Smooth muscle cell (in vitro differentiated cells): ENCODE measurements around the gene OSBPL5. TPM values are rescaled to one million over a fixed set of nuclear protein-coding genes. Genes with fewer than 3 reads are reported as not detected.
"Not testable (repeated sequence)": the region's sequence is repeated elsewhere in the genome, so short reads cannot be mapped to it uniquely, and the experiment has no call there.

Experiments
- DNase-seq: peaks from one replicate; lab custom pipeline; 2025; ENCODE audit not compliant: unreplicated experiment; lab: John Stamatoyannopoulos, UW
- H2AFZ ChIP-seq: fragments of 200-600 bp; sonication (generic); 2 replicates; pipeline ENCODE4 v1.6.0; 2016; ENCODE audit warnings: antibody characterized with exemption, low read depth, mild to moderate bottlenecking
- H3F3A ChIP-seq: fragments of 200-600 bp; sonication (generic); 2 replicates; pipeline ENCODE4 v1.6.0; 2017; ENCODE audit warnings: antibody characterized with exemption, low read depth
- H3K27ac ChIP-seq: fragments of 200-600 bp; sonication (generic); 2 replicates; pipeline ENCODE4 v1.5.1; 2016; ENCODE audit warnings: low read depth, mild to moderate bottlenecking
- H3K27me3 ChIP-seq: fragments of 200-600 bp; sonication (generic); 2 replicates; pipeline ENCODE4 v1.6.1; 2016; ENCODE audit warnings: low read depth, mild to moderate bottlenecking
- H3K36me3 ChIP-seq: fragments of 200-600 bp; sonication (generic); 2 replicates; pipeline ENCODE4 v1.5.1; 2016; ENCODE audit warnings: low read depth
- H3K4me1 ChIP-seq: fragments of 200-600 bp; sonication (generic); 2 replicates; pipeline ENCODE4 v1.5.1; 2016; ENCODE audit warnings: low read depth
- H3K4me2 ChIP-seq: fragments of 200-600 bp; sonication (generic); 2 replicates; pipeline ENCODE4 v1.6.0; 2016; ENCODE audit warnings: mild to moderate bottlenecking
- H3K4me3 ChIP-seq: fragments of 200-600 bp; sonication (generic); 2 replicates; pipeline ENCODE4 v1.5.1; 2016; ENCODE audit warnings: mild to moderate bottlenecking
- H3K79me2 ChIP-seq: fragments of 200-600 bp; sonication (generic); 2 replicates; pipeline ENCODE4 v1.6.0; 2016; ENCODE audit warnings: low read depth, mild to moderate bottlenecking
- H3K9ac ChIP-seq: fragments of 200-600 bp; sonication (generic); 2 replicates; pipeline ENCODE4 v1.6.0; 2016; ENCODE audit warnings: low read depth
- H3K9me3 ChIP-seq: fragments of 200-600 bp; sonication (generic); replicated peaks from 2 replicates; pipeline ENCODE4 v1.5.1; 2016; ENCODE audit warnings: low read depth
- H4K20me1 ChIP-seq: fragments of 200-600 bp; sonication (generic); 2 replicates; pipeline ENCODE4 v1.6.0; 2016; ENCODE audit warnings: low read depth
- CTCF ChIP-seq: fragments of 200-600 bp; sonication (generic); IDR thresholded peaks from 2 replicates; pipeline ENCODE4 v1.5.1; 2017; ENCODE audit warnings: borderline replicate concordance, mild to moderate bottlenecking, antibody characterized with exemption; ENCODE audit not compliant: insufficient read depth, poor library complexity, severe bottlenecking
- WGBS: methylation state at CpG from one replicate; pipeline ENCODE4 v1.1.7; 2016; ENCODE audit warnings: low lambda C conversion rate; 5-methylcytosine and 5-hydroxymethylcytosine counted together
- polyA plus RNA-seq: library from polyadenylated mRNA; unstranded; fragments of >200 nt; fragmentation: Nextera tagmentation; extraction: Ambion mirVana; gene quantifications from 2 replicates; pipeline ENCODE4 v1.2.1, GENCODE V29; 2016
- total RNA-seq: library from RNA; depleted of rRNA; stranded (reverse); fragments of >200 nt; gene quantifications from 2 replicates; pipeline ENCODE4 v1.2.3, GENCODE V29; 2014

OSBPL5 gene
- total and polyA plus RNA-seq, 2 experiments from 2014 or later, result 27.3 to 43.4 TPM

GRCh38 chr11:3120071-3120792 lies 44.9 kb downstream of the OSBPL5 start:
- Histone ChIP-seq H3K4me2 (no peak overlapping the region), H3K36me3 (peaks cover 27% of the 10 kb centered on the region), H4K20me1 (peaks cover 17% of the 10 kb centered on the region), H2AFZ (no peak overlapping the region), H3K9ac (no peak overlapping the region), H3K4me1 (no peaks in the 10 kb centered on the region), H3K4me3 (no peak overlapping the region), H3K79me2 (no peaks in the 10 kb centered on the region), H3F3A (no peaks in the 10 kb centered on the region), H3K9me3 (peaks cover 8% of the 10 kb centered on the region), H3K27me3 (no peaks in the 10 kb centered on the region), H3K27ac (no peak overlapping the region)
- no peak for DNase-seq
- whole genome bisulfite sequencing, result 98% methylated on average over 26 of the region's 26 CpGs
- no peak for TF ChIP-seq CTCF

GRCh38 chr11:3119141-3119821 lies 45.8 kb downstream of the OSBPL5 start:
- Histone ChIP-seq H3K9me3 (peaks cover 10% of the 10 kb centered on the region), H2AFZ (no peak overlapping the region), H3K27ac (no peak overlapping the region), H3K9ac (no peak overlapping the region), H3K79me2 (no peaks in the 10 kb centered on the region), H3K36me3 (peaks cover 32% of the 10 kb centered on the region), H3K4me2 (no peak overlapping the region), H3K27me3 (no peaks in the 10 kb centered on the region), H3K4me1 (no peaks in the 10 kb centered on the region), H4K20me1 (peaks cover 8% of the 10 kb centered on the region), H3F3A (no peaks in the 10 kb centered on the region), H3K4me3 (no peak overlapping the region)
- no peak for TF ChIP-seq CTCF
- WGBS, result 94% methylated on average over 14 of the region's 14 CpGs
- DNase-seq, result no peak

GRCh38 chr11:3115321-3115720 lies 49.8 kb downstream of the OSBPL5 start:
- H2AFZ ChIP-seq, result no peak overlapping the region
- DNase-seq, result no peak
- no peaks in the 10 kb centered on the region for H3F3A ChIP-seq
- peaks cover 10% of the 10 kb centered on the region for H3K9me3 ChIP-seq
- no peaks in the 10 kb centered on the region for H3K79me2 ChIP-seq
- no peak overlapping the region for H3K27ac ChIP-seq
- peak overlapping the region; percentile 1 for H3K4me3 ChIP-seq
- H3K27me3 ChIP-seq, result no peaks in the 10 kb centered on the region
- no peaks in the 10 kb centered on the region for H4K20me1 ChIP-seq
- TF ChIP-seq CTCF, result no peak
- no peak overlapping the region for H3K4me2 ChIP-seq
- WGBS, result 94% methylated on average over 3 of the region's 3 CpGs
- H3K9ac ChIP-seq, result no peak overlapping the region
- H3K4me1 ChIP-seq, result no peaks in the 10 kb centered on the region
- H3K36me3 ChIP-seq, result peaks cover 36% of the 10 kb centered on the region

- peaks cover 10% of the 10 kb centered on the region for H3K9me3 ChIP-seq
- not testable (repeated sequence) for H3K4me2 ChIP-seq, H2AFZ ChIP-seq, H3F3A ChIP-seq, H3K27ac ChIP-seq, H4K20me1 ChIP-seq, DNase-seq, H3K4me1 ChIP-seq, H3K79me2 ChIP-seq, H3K4me3 ChIP-seq, H3K27me3 ChIP-seq, H3K9ac ChIP-seq
- H3K36me3 ChIP-seq, result peaks cover 36% of the 10 kb centered on the region
These were observed 51.4 kb downstream of the OSBPL5 start for GRCh38 chr11:3113661-3114060.
